ENCODE results near the gene MLX. TPM values are rescaled to one million over a fixed set of nuclear protein-coding genes. Genes with fewer than 3 reads are reported as not detected.

Gene MLX
- total and polyA plus RNA-seq, 2 donors (not counting 1 experiment from before 2014, with no cell fraction given), result 36.2 to 49.3 TPM

GRCh38 chr17:42581744-42582270 is 14.9 kb downstream of the MLX start:
- H2AFZ ChIP-seq (ENCODE audit: low read length), result no peak overlapping the region
- H3K36me3 ChIP-seq (ENCODE audit: control insufficient read depth, insufficient read depth, low read length), result peaks cover 14% of the 10 kb centered on the region
- no peak for DNase-seq (ENCODE audit: low read depth in 2 of 2)
- H4K20me1 ChIP-seq (ENCODE audit: control insufficient read depth, extremely low read depth, insufficient read depth, low read length), result no peaks in the 10 kb centered on the region
- H3K27ac ChIP-seq (ENCODE audit: insufficient read depth, low read length), result no peak overlapping the region
- peaks cover 2% of the 10 kb centered on the region for H3K4me1 ChIP-seq (ENCODE audit: control insufficient read depth, extremely low read depth, insufficient read depth, low read length)
- TF ChIP-seq CTCF (conservative IDR thresholded peaks at IDR 0.05 in 1 of 2, IDR thresholded peaks at IDR 0.05 in 1 of 2; ENCODE audit: low read depth in 1 of 2, low read length in 2 of 2), result no peak
- no peak for TF ChIP-seq EZH2 (IDR thresholded peaks at IDR 0.05; ENCODE audit: low read length, missing control alignments)
- no peaks in the 10 kb centered on the region for H3K27me3 ChIP-seq (ENCODE audit: control insufficient read depth, insufficient read depth, low read length)
- H3K4me2 ChIP-seq (ENCODE audit: extremely low read depth, insufficient read depth, low read length), result no peak overlapping the region
- peaks cover 13% of the 10 kb centered on the region for H3K79me2 ChIP-seq (ENCODE audit: control insufficient read depth, insufficient read depth, low read length)
- H3K4me3 ChIP-seq (replicated peaks in 1 of 4; ENCODE audit: control extremely low read depth in 1 of 4, insufficient read depth in 1 of 4, low read depth in 3 of 4, low read length in 4 of 4), result no peak overlapping the region
- no peaks in the 10 kb centered on the region for H3K9me3 ChIP-seq (ENCODE audit: control insufficient read depth, insufficient read depth, low read depth, low read length)
- no peak overlapping the region for H3K9ac ChIP-seq (ENCODE audit: insufficient read depth, low read length)

- no peaks in the 10 kb centered on the region for H3K4me1 ChIP-seq (ENCODE audit: control insufficient read depth, extremely low read depth, insufficient read depth, low read length)
- H3K27ac ChIP-seq (ENCODE audit: insufficient read depth, low read length), result no peak overlapping the region
- no peaks in the 10 kb centered on the region for H3K27me3 ChIP-seq (ENCODE audit: control insufficient read depth, insufficient read depth, low read length)
- TF ChIP-seq CTCF (conservative IDR thresholded peaks at IDR 0.05 in 1 of 2, IDR thresholded peaks at IDR 0.05 in 1 of 2; ENCODE audit: low read depth in 1 of 2, low read length in 2 of 2), result no peak
- no peak for TF ChIP-seq EZH2 (IDR thresholded peaks at IDR 0.05; ENCODE audit: low read length, missing control alignments)
- no peak overlapping the region for H3K9ac ChIP-seq (ENCODE audit: insufficient read depth, low read length)
- H3K9me3 ChIP-seq (ENCODE audit: control insufficient read depth, insufficient read depth, low read depth, low read length), result no peaks in the 10 kb centered on the region
- DNase-seq (ENCODE audit: low read depth in 2 of 2), result no peak
- H3K4me3 ChIP-seq (replicated peaks in 1 of 4; ENCODE audit: control extremely low read depth in 1 of 4, insufficient read depth in 1 of 4, low read depth in 3 of 4, low read length in 4 of 4), result no peak overlapping the region
- H4K20me1 ChIP-seq (ENCODE audit: control insufficient read depth, extremely low read depth, insufficient read depth, low read length), result no peaks in the 10 kb centered on the region
- H3K36me3 ChIP-seq (ENCODE audit: control insufficient read depth, insufficient read depth, low read length), result peaks cover 14% of the 10 kb centered on the region
- no peak overlapping the region for H2AFZ ChIP-seq (ENCODE audit: low read length)
- H3K4me2 ChIP-seq (ENCODE audit: extremely low read depth, insufficient read depth, low read length), result no peak overlapping the region
- no peaks in the 10 kb centered on the region for H3K79me2 ChIP-seq (ENCODE audit: control insufficient read depth, insufficient read depth, low read length)
Measured at GRCh38 chr17:42584880-42585279, 18.0 kb downstream of the MLX start.

GRCh38 chr17:42585353-42585752 is 18.5 kb downstream of the MLX start:
- Histone ChIP-seq H4K20me1 (ENCODE audit: control insufficient read depth, extremely low read depth, insufficient read depth, low read length) (no peaks in the 10 kb centered on the region), H3K4me1 (ENCODE audit: control insufficient read depth, extremely low read depth, insufficient read depth, low read length) (no peaks in the 10 kb centered on the region), H3K36me3 (ENCODE audit: control insufficient read depth, insufficient read depth, low read length) (peaks cover 14% of the 10 kb centered on the region), H3K27ac (ENCODE audit: insufficient read depth, low read length) (no peak overlapping the region), H3K9ac (ENCODE audit: insufficient read depth, low read length) (no peak overlapping the region), H2AFZ (ENCODE audit: low read length) (no peak overlapping the region), H3K79me2 (ENCODE audit: control insufficient read depth, insufficient read depth, low read length) (no peaks in the 10 kb centered on the region), H3K27me3 (ENCODE audit: control insufficient read depth, insufficient read depth, low read length) (no peaks in the 10 kb centered on the region), H3K4me3 (replicated peaks in 1 of 4; ENCODE audit: control extremely low read depth in 1 of 4, insufficient read depth in 1 of 4, low read depth in 3 of 4, low read length in 4 of 4) (no peak overlapping the region), H3K9me3 (ENCODE audit: control insufficient read depth, insufficient read depth, low read depth, low read length) (no peaks in the 10 kb centered on the region), H3K4me2 (ENCODE audit: extremely low read depth, insufficient read depth, low read length) (no peak overlapping the region)
- TF ChIP-seq CTCF (conservative IDR thresholded peaks at IDR 0.05 in 1 of 2, IDR thresholded peaks at IDR 0.05 in 1 of 2; ENCODE audit: low read depth in 1 of 2, low read length in 2 of 2), result no peak
- no peak for TF ChIP-seq EZH2 (IDR thresholded peaks at IDR 0.05; ENCODE audit: low read length, missing control alignments)
- no peak for DNase-seq (ENCODE audit: low read depth in 2 of 2)

Data from fibroblast of lung (primary cell).